Mesenchymal stem cell (in vitro differentiated cells and primary cell): Measurements from ENCODE around the gene SERTAD4.
A peak's percentile ranks its signal among the peaks of the same experiment; 100 is the strongest.
"Not testable (repeated sequence)": the region's sequence is repeated elsewhere in the genome, so short reads cannot be mapped to it uniquely, and the experiment has no call there.

Experiments used
- DNase-seq: peaks from one replicate; pipeline ENCODE4 v3.0.0-alpha.2; 2013
- H2AFZ ChIP-seq: one replicate; pipeline ENCODE4 v1.6.1; 2013; ENCODE audit warnings: low read depth, mild to moderate bottlenecking, control low read depth, inconsistent platforms, low read length, moderate library complexity
- H2AK5ac ChIP-seq: 2 replicates; pipeline ENCODE4 v1.6.1; 2013; ENCODE audit warnings: low read length, moderate library complexity, mild to moderate bottlenecking, inconsistent platforms; ENCODE audit not compliant: severe bottlenecking
- H2BK120ac ChIP-seq: one replicate; pipeline ENCODE4 v1.6.1; 2013; ENCODE audit warnings: low read depth, mild to moderate bottlenecking, inconsistent platforms, low read length, moderate library complexity
- H2BK12ac ChIP-seq, 2 experiments: one replicate each; pipeline ENCODE4 v1.6.1; 2013; ENCODE audit warnings: inconsistent platforms in 2 of 2, low read length in 2 of 2, mild to moderate bottlenecking in 2 of 2, moderate library complexity in 2 of 2, control low read depth in 1 of 2
- H2BK15ac ChIP-seq: one replicate; pipeline ENCODE4 v1.6.1; 2013; ENCODE audit warnings: mild to moderate bottlenecking, low read depth, inconsistent platforms; ENCODE audit not compliant: poor library complexity, severe bottlenecking
- H2BK5ac ChIP-seq: 2 replicates; pipeline ENCODE4 v1.6.1; 2013; ENCODE audit warnings: low read depth, mild to moderate bottlenecking, low read length, control low read depth, inconsistent platforms; ENCODE audit not compliant: poor library complexity, severe bottlenecking
- H3K14ac ChIP-seq, 2 experiments: one replicate each; pipeline ENCODE4 v1.6.1; 2013; ENCODE audit warnings: inconsistent platforms in 2 of 2, low read length in 2 of 2, control low read depth in 1 of 2, mild to moderate bottlenecking in 1 of 2, moderate library complexity in 1 of 2
- H3K18ac ChIP-seq, 2 experiments: one replicate each; pipeline ENCODE4 v1.6.1; 2013; ENCODE audit warnings: inconsistent platforms in 2 of 2, low read length in 2 of 2, control low read depth in 1 of 2, low read depth in 1 of 2, mild to moderate bottlenecking in 1 of 2
- H3K23ac ChIP-seq, 2 experiments: one replicate each; pipeline ENCODE4 v1.6.1; 2013; ENCODE audit warnings: inconsistent platforms in 2 of 2, low read length in 2 of 2, mild to moderate bottlenecking in 2 of 2, moderate library complexity in 2 of 2, control low read depth in 1 of 2
- H3K27ac ChIP-seq: 2 replicates; pipeline ENCODE4 v1.5.1; 2013; ENCODE audit warnings: mild to moderate bottlenecking, moderate library complexity, low read length, control low read depth, inconsistent platforms; ENCODE audit not compliant: poor library complexity, severe bottlenecking
- H3K27me3 ChIP-seq, 2 experiments: 2 replicates each; pipeline versions ENCODE4 v1.6.1 to v1.7.0; 2013; ENCODE audit warnings: low read length in 2 of 2, mild to moderate bottlenecking in 2 of 2, moderate library complexity in 2 of 2, control low read depth in 1 of 2, inconsistent platforms in 1 of 2; ENCODE audit not compliant: control insufficient read depth in 1 of 2, insufficient read depth in 1 of 2
- H3K36me3 ChIP-seq, 2 experiments: 2 replicates each; pipeline versions ENCODE4 v1.6.1 to v1.7.0; 2013; ENCODE audit warnings: low read length in 2 of 2, control low read depth in 1 of 2, inconsistent platforms in 1 of 2, low read depth in 1 of 2, mild to moderate bottlenecking in 1 of 2; ENCODE audit not compliant: insufficient read depth in 2 of 2, control insufficient read depth in 1 of 2
- H3K4ac ChIP-seq, 2 experiments: one replicate each; pipeline ENCODE4 v1.6.1; 2013; ENCODE audit warnings: inconsistent platforms in 2 of 2, low read length in 2 of 2, mild to moderate bottlenecking in 2 of 2, moderate library complexity in 2 of 2, control low read depth in 1 of 2, low read depth in 1 of 2
- H3K4me1 ChIP-seq: 2 replicates; pipeline ENCODE4 v1.6.1; 2013; ENCODE audit warnings: low read depth, low read length, control low read depth; ENCODE audit not compliant: control insufficient read depth, insufficient read depth
- H3K4me2 ChIP-seq: 2 replicates; pipeline ENCODE4 v1.6.1; 2013; ENCODE audit warnings: low read length, mild to moderate bottlenecking, inconsistent platforms; ENCODE audit not compliant: poor library complexity, severe bottlenecking
- H3K4me3 ChIP-seq, 2 experiments: 2 replicates each; pipeline versions ENCODE4 v1.5.1 to v1.7.0; 2013; ENCODE audit warnings: low read length in 2 of 2, mild to moderate bottlenecking in 2 of 2, control low read depth in 1 of 2, low read depth in 1 of 2; ENCODE audit not compliant: insufficient read depth in 1 of 2
- H3K79me1 ChIP-seq: replicated peaks from 2 replicates; pipeline ENCODE4 v1.6.1; 2013; ENCODE audit warnings: mild to moderate bottlenecking, control low read depth, low read length, inconsistent platforms; ENCODE audit not compliant: poor library complexity, severe bottlenecking
- H3K9ac ChIP-seq: 2 replicates; pipeline ENCODE4 v1.7.0; 2013; ENCODE audit warnings: mild to moderate bottlenecking, low read length, moderate library complexity
- H3K9me3 ChIP-seq: 2 replicates; pipeline ENCODE4 v1.7.0; 2013; ENCODE audit warnings: mild to moderate bottlenecking, low read length; ENCODE audit not compliant: control insufficient read depth
- H4K8ac ChIP-seq: one replicate; pipeline ENCODE4 v1.6.1; 2013; ENCODE audit warnings: inconsistent platforms, mild to moderate bottlenecking, low read length, moderate library complexity
- H4K91ac ChIP-seq: one replicate; pipeline ENCODE4 v1.6.1; 2013; ENCODE audit warnings: mild to moderate bottlenecking, low read length, inconsistent platforms
- WGBS: methylation state at CpG from one replicate; pipeline ENCODE4 v1.1.7; 2013; ENCODE audit warnings: mixed read lengths; 5-methylcytosine and 5-hydroxymethylcytosine counted together

SERTAD4 gene

GRCh38 chr1:210195635-210196160, 36.9 kb upstream of the SERTAD4 start:
- peak overlapping the region in 1 of 2 experiments; percentile 32 for H3K4me3 ChIP-seq
- no peak overlapping the region for H3K4me2 ChIP-seq
- H3K27me3 ChIP-seq = peaks cover 0 to 11% of the 10 kb centered on the region in 2 experiments
- no peak overlapping the region for H2BK12ac ChIP-seq
- no peak overlapping the region for H3K18ac ChIP-seq
- 87% methylated on average over 6 of the region's 8 CpGs for WGBS
- no peak overlapping the region for H2BK5ac ChIP-seq
- no peak overlapping the region for H3K27ac ChIP-seq
- no peak for DNase-seq
- no peak overlapping the region for H2BK120ac ChIP-seq
- H2BK15ac ChIP-seq = no peak overlapping the region
- no peak overlapping the region for H3K4ac ChIP-seq
- H4K8ac ChIP-seq = no peak overlapping the region
- no peak overlapping the region for H2AK5ac ChIP-seq
- no peaks in the 10 kb centered on the region for H3K4me1 ChIP-seq
- no peak overlapping the region for H2AFZ ChIP-seq
- no peaks in the 10 kb centered on the region for H3K36me3 ChIP-seq
- no peak overlapping the region for H3K9ac ChIP-seq
- no peak overlapping the region for H4K91ac ChIP-seq
- no peaks in the 10 kb centered on the region for H3K79me1 ChIP-seq
- H3K23ac ChIP-seq = no peak overlapping the region
- H3K9me3 ChIP-seq = peaks cover 38% of the 10 kb centered on the region
- H3K14ac ChIP-seq = no peak overlapping the region

DNA sequence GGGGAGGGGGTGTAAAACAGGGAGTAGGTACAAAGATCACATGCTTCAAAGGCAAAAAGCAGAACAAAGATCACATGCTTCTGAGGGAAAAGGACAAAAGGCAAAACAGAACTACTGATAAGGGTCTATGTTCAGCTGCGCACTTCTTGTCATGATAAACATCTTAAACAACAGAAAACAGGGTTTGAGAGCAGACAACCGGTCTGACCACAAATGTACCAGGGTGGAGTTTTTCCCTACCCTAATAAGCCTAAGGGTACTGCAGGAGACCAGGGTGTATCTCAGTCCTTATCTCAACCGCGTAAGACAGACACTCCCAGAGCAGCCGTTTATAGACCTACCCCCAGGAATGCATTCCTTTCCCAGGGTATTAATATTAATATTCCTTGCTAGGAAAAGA, 36.3 kb upstream of the SERTAD4 start:
- H3K27me3 ChIP-seq = peaks cover 0 to 11% of the 10 kb centered on the region in 2 experiments
- H2BK12ac ChIP-seq, H2BK120ac ChIP-seq, H3K4ac ChIP-seq, H3K27ac ChIP-seq, H4K8ac ChIP-seq, DNase-seq, H3K18ac ChIP-seq, H3K4me3 ChIP-seq, H3K4me1 ChIP-seq, H3K9ac ChIP-seq, H2AK5ac ChIP-seq, H3K23ac ChIP-seq, H3K4me2 ChIP-seq, H2BK5ac ChIP-seq, H3K36me3 ChIP-seq, H2BK15ac ChIP-seq, H2AFZ ChIP-seq, H3K79me1 ChIP-seq, H4K91ac ChIP-seq, H3K14ac ChIP-seq: not testable (repeated sequence)
- WGBS = 95% methylated on average over 5 of the region's 5 CpGs
- H3K9me3 ChIP-seq = peaks cover 38% of the 10 kb centered on the region

- Histone ChIP-seq H3K79me1 (no peaks in the 10 kb centered on the region), H3K18ac (no peak overlapping the region), H3K27ac (no peak overlapping the region), H2AK5ac (no peak overlapping the region), H3K4me1 (peaks cover 1% of the 10 kb centered on the region), H4K8ac (no peak overlapping the region), H2BK5ac (no peak overlapping the region), H4K91ac (no peak overlapping the region), H3K14ac (no peak overlapping the region), H2BK15ac (no peak overlapping the region), H3K23ac (no peak overlapping the region), H3K9me3 (peaks cover 32% of the 10 kb centered on the region), H2AFZ (no peak overlapping the region), H2BK12ac (no peak overlapping the region), H3K27me3 (peaks cover 0 to 11% of the 10 kb centered on the region in 2 experiments), H3K9ac (no peak overlapping the region), H3K4me3 (no peak overlapping the region), H3K36me3 (no peaks in the 10 kb centered on the region), H3K4ac (no peak overlapping the region), H3K4me2 (no peak overlapping the region), H2BK120ac (no peak overlapping the region)
- DNase-seq = no peak
- 50% methylated on average over 2 of the region's 3 CpGs for WGBS
Observed at GRCh38 chr1:210198840-210199239, 33.8 kb upstream of the SERTAD4 start.

GRCh38 chr1:210200124-210200736, 32.4 kb upstream of the SERTAD4 start:
- no CpG with 5 or more reads among the region's 3 CpGs for WGBS
- H3K27me3 ChIP-seq = peaks cover 0 to 11% of the 10 kb centered on the region in 2 experiments
- H2AK5ac ChIP-seq = no peak overlapping the region
- H3K23ac ChIP-seq = no peak overlapping the region
- H3K4me2 ChIP-seq = no peak overlapping the region
- peaks cover 1% of the 10 kb centered on the region for H3K4me1 ChIP-seq
- no peak overlapping the region for H3K9ac ChIP-seq
- no peaks in the 10 kb centered on the region for H3K36me3 ChIP-seq
- H3K4ac ChIP-seq = no peak overlapping the region
- H4K8ac ChIP-seq = no peak overlapping the region
- no peak overlapping the region for H2BK120ac ChIP-seq
- H2AFZ ChIP-seq = no peak overlapping the region
- DNase-seq = no peak
- no peak overlapping the region for H3K27ac ChIP-seq
- H2BK5ac ChIP-seq = no peak overlapping the region
- no peak overlapping the region for H4K91ac ChIP-seq
- no peak overlapping the region for H3K18ac ChIP-seq
- no peak overlapping the region for H3K14ac ChIP-seq
- H2BK12ac ChIP-seq = no peak overlapping the region
- H3K79me1 ChIP-seq = no peaks in the 10 kb centered on the region
- no peak overlapping the region for H2BK15ac ChIP-seq
- H3K9me3 ChIP-seq = peaks cover 23% of the 10 kb centered on the region
- H3K4me3 ChIP-seq = no peak overlapping the region
